Hematopoietic multipotent progenitor cell treated with erythropoietin and hydrocortisone succinate and interleukin-3 and kit ligand, for 15 days (in vitro differentiated cells): ENCODE measurements around the gene STARD9.
A peak's percentile ranks its signal among the peaks of the same experiment; 100 is the strongest.
"Not testable (repeated sequence)": the region's sequence is repeated elsewhere in the genome, so short reads cannot be mapped to it uniquely, and the experiment has no call there.

ENCODE experiments used
- DNase-seq: peaks from one replicate; pipeline ENCODE4 v3.0.0-alpha.2; 2015; ENCODE audit warnings: low spot score

The STARD9 gene

GRCh38 chr15:42627485-42627884 is 52.1 kb downstream of the STARD9 start:
- DNase-seq: no peak

- no peak for DNase-seq
Observed at GRCh38 chr15:42628761-42629160, 53.4 kb downstream of the STARD9 start.

- no peak for DNase-seq
Observed at GRCh38 chr15:42632105-42632675, 56.8 kb downstream of the STARD9 start.

GRCh38 chr15:42640109-42640508 is 64.7 kb downstream of the STARD9 start:
- DNase-seq: no peak

GRCh38 chr15:42650208-42651066 is 75.0 kb downstream of the STARD9 start:
- DNase-seq: peak; percentile 51

GRCh38 chr15:42665827-42666226 is 90.4 kb downstream of the STARD9 start:
- DNase-seq: no peak

- DNase-seq: no peak
Observed at GRCh38 chr15:42667855-42668254, 92.4 kb downstream of the STARD9 start.

- DNase-seq: no peak
Observed at GRCh38 chr15:42670451-42670850, 95.0 kb downstream of the STARD9 start.

- no peak for DNase-seq
Observed at GRCh38 chr15:42672444-42672843, 97.0 kb downstream of the STARD9 start.

GRCh38 chr15:42674472-42674871 is 99.1 kb downstream of the STARD9 start:
- DNase-seq: no peak

- no peak for DNase-seq
Observed at GRCh38 chr15:42675021-42675420, 99.6 kb downstream of the STARD9 start.

GRCh38 chr15:42679285-42680141 is 104.1 kb downstream of the STARD9 start:
- no peak for DNase-seq

- DNase-seq: not testable (repeated sequence)
Observed at GRCh38 chr15:42680142-42680482, 104.7 kb downstream of the STARD9 start.

- no peak for DNase-seq
Observed at GRCh38 chr15:42681119-42681518, 105.7 kb downstream of the STARD9 start.

- DNase-seq: no peak
Observed at GRCh38 chr15:42686281-42686680, 110.9 kb downstream of the STARD9 start.

GRCh38 chr15:42687740-42688139 is 112.3 kb downstream of the STARD9 start:
- DNase-seq: no peak

- DNase-seq: no peak
Observed at GRCh38 chr15:42688301-42688700, 112.9 kb downstream of the STARD9 start.

- DNase-seq: no peak
Observed at GRCh38 chr15:42691308-42691707, 115.9 kb downstream of the STARD9 start.

GRCh38 chr15:42691770-42692169 is 116.4 kb downstream of the STARD9 start:
- DNase-seq: no peak

GRCh38 chr15:42692536-42692935 is 117.1 kb downstream of the STARD9 start:
- no peak for DNase-seq

GRCh38 chr15:42692997-42693396 is 117.6 kb downstream of the STARD9 start:
- DNase-seq: no peak

- DNase-seq: no peak
Observed at GRCh38 chr15:42693496-42693895, 118.1 kb downstream of the STARD9 start.

- no peak for DNase-seq
Observed at GRCh38 chr15:42693942-42694341, 118.5 kb downstream of the STARD9 start.
